ENCODE data around the gene IGF2R. TPM values are rescaled to one million over a fixed set of nuclear protein-coding genes. Genes with fewer than 3 reads are reported as not detected.

IGF2R gene
- total RNA-seq, 2 donors from 2014 or later: 50.8 TPM

GRCh38 chr6:159957071-159957673 lies 11.7 kb upstream of the IGF2R start:
- ATAC-seq (no peak), DNase-seq (no peak)
- no peak overlapping the region for H3K27ac ChIP-seq
- WGBS, 2 donors: 87 to 88% methylated on average over 6 of the region's 6 CpGs
- no peak for TF ChIP-seq POLR2A (IDR thresholded peaks at IDR 0.05)
- TF ChIP-seq, protein P1, sequence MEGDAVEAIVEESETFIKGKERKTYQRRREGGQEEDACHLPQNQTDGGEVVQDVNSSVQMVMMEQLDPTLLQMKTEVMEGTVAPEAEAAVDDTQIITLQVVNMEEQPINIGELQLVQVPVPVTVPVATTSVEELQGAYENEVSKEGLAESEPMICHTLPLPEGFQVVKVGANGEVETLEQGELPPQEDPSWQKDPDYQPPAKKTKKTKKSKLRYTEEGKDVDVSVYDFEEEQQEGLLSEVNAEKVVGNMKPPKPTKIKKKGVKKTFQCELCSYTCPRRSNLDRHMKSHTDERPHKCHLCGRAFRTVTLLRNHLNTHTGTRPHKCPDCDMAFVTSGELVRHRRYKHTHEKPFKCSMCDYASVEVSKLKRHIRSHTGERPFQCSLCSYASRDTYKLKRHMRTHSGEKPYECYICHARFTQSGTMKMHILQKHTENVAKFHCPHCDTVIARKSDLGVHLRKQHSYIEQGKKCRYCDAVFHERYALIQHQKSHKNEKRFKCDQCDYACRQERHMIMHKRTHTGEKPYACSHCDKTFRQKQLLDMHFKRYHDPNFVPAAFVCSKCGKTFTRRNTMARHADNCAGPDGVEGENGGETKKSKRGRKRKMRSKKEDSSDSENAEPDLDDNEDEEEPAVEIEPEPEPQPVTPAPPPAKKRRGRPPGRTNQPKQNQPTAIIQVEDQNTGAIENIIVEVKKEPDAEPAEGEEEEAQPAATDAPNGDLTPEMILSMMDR (IDR thresholded peaks at IDR 0.05): no peak
- no peaks in the 10 kb centered on the region for H3K36me3 ChIP-seq (replicated peaks in 1 of 2; ENCODE audit: insufficient read depth in 1 of 2, low read depth in 2 of 2)
- H3K9me3 ChIP-seq: no peaks in the 10 kb centered on the region
- no peaks in the 10 kb centered on the region for H3K27me3 ChIP-seq
- H3K4me3 ChIP-seq: no peak overlapping the region
- intact Hi-C loops (cut with DNase I): no loop called here
- H3K4me1 ChIP-seq: no peaks in the 10 kb centered on the region

DNA sequence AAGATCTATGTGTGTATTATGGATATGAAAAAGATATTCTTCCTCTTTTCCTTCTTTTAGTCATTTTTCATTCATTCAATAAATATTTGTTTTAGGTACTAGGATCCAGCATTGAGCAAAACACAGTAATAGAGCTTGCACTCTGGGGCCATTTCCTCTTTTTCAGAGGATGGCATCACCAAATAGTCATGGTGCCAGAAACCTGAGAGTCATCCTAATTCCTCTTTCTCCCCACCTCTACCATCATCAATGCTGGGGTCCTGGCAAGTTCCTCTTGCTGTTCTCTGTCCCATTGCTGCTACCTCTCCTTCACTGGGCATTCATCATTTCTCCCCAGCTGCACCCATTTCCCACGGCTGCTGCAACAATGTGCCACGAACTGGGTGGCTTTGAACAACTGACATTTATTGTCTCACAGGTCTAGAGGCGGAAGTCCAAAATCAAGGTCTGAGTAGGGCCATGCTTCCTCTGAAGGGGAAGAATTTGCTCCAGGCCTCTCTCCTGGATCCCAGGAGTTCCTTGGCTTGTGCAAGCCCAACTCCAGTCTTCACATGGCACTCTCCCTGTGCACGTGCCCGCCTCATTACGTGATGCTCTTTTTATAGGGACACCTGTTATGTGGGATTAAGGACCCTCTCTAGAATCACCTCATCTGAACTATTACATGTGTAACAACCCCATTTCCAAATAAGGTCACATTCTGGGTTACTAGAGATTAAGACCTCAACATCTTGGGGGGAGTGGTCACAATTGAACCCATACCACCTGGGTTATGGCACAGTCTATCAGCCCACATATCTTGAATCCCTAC lies 9.5 kb upstream of the IGF2R start:
- Histone ChIP-seq H3K4me3 (no peak overlapping the region), H3K4me1 (no peaks in the 10 kb centered on the region), H3K27ac (peak overlapping the region in 1 of 4 donors; percentile 68), H3K27me3 (no peaks in the 10 kb centered on the region), H3K36me3 (replicated peaks in 1 of 2; ENCODE audit: insufficient read depth in 1 of 2, low read depth in 2 of 2) (no peaks in the 10 kb centered on the region), H3K9me3 (no peaks in the 10 kb centered on the region)
- no peak for DNase-seq
- intact Hi-C loops (cut with DNase I): no loop called here
- WGBS, 2 donors: 77 to 87% methylated on average over 6 of the region's 6 CpGs
- no peak for ATAC-seq
- no peak for TF ChIP-seq POLR2A (IDR thresholded peaks at IDR 0.05)
- TF ChIP-seq, protein P1 (IDR thresholded peaks at IDR 0.05): no peak

- no peaks in the 10 kb centered on the region for H3K36me3 ChIP-seq (replicated peaks in 1 of 2; ENCODE audit: insufficient read depth in 1 of 2, low read depth in 2 of 2)
- no peaks in the 10 kb centered on the region for H3K4me1 ChIP-seq
- H3K27me3 ChIP-seq: no peaks in the 10 kb centered on the region
- TF ChIP-seq, protein P1 (IDR thresholded peaks at IDR 0.05): no peak
- TF ChIP-seq POLR2A (IDR thresholded peaks at IDR 0.05): no peak
- WGBS, 2 donors: 57 to 77% methylated on average over 3 of the region's 3 CpGs
- intact Hi-C loops (cut with DNase I): no loop called here
- H3K27ac ChIP-seq: peak overlapping the region in 1 of 4 donors; percentile 68
- ATAC-seq (peak; percentile 21), DNase-seq (no peak)
- no peak overlapping the region for H3K4me3 ChIP-seq
- H3K9me3 ChIP-seq: no peaks in the 10 kb centered on the region
These were observed 8.9 kb upstream of the IGF2R start for GRCh38 chr6:159959976-159960384.

GRCh38 chr6:159960485-159960884 lies 8.4 kb upstream of the IGF2R start:
- DNase-seq (no peak), ATAC-seq (no peak)
- H3K36me3 ChIP-seq (replicated peaks in 1 of 2; ENCODE audit: insufficient read depth in 1 of 2, low read depth in 2 of 2): no peaks in the 10 kb centered on the region
- no peak overlapping the region for H3K4me3 ChIP-seq
- H3K27me3 ChIP-seq: no peaks in the 10 kb centered on the region
- 87 to 89% methylated on average over 6 of the region's 6 CpGs for WGBS, 2 donors
- H3K4me1 ChIP-seq: no peaks in the 10 kb centered on the region
- TF ChIP-seq, protein P1 (IDR thresholded peaks at IDR 0.05): no peak
- no peak for TF ChIP-seq POLR2A (IDR thresholded peaks at IDR 0.05)
- peak overlapping the region in 1 of 4 donors; percentile 68 for H3K27ac ChIP-seq
- H3K9me3 ChIP-seq: no peaks in the 10 kb centered on the region
- intact Hi-C loops (cut with DNase I): no loop called here
